ENCODE results near the gene ENPEP.
"Not testable (repeated sequence)": the region's sequence is repeated elsewhere in the genome, so short reads cannot be mapped to it uniquely, and the experiment has no call there.

Gene ENPEP, protein sequence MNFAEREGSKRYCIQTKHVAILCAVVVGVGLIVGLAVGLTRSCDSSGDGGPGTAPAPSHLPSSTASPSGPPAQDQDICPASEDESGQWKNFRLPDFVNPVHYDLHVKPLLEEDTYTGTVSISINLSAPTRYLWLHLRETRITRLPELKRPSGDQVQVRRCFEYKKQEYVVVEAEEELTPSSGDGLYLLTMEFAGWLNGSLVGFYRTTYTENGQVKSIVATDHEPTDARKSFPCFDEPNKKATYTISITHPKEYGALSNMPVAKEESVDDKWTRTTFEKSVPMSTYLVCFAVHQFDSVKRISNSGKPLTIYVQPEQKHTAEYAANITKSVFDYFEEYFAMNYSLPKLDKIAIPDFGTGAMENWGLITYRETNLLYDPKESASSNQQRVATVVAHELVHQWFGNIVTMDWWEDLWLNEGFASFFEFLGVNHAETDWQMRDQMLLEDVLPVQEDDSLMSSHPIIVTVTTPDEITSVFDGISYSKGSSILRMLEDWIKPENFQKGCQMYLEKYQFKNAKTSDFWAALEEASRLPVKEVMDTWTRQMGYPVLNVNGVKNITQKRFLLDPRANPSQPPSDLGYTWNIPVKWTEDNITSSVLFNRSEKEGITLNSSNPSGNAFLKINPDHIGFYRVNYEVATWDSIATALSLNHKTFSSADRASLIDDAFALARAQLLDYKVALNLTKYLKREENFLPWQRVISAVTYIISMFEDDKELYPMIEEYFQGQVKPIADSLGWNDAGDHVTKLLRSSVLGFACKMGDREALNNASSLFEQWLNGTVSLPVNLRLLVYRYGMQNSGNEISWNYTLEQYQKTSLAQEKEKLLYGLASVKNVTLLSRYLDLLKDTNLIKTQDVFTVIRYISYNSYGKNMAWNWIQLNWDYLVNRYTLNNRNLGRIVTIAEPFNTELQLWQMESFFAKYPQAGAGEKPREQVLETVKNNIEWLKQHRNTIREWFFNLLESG

DNA sequence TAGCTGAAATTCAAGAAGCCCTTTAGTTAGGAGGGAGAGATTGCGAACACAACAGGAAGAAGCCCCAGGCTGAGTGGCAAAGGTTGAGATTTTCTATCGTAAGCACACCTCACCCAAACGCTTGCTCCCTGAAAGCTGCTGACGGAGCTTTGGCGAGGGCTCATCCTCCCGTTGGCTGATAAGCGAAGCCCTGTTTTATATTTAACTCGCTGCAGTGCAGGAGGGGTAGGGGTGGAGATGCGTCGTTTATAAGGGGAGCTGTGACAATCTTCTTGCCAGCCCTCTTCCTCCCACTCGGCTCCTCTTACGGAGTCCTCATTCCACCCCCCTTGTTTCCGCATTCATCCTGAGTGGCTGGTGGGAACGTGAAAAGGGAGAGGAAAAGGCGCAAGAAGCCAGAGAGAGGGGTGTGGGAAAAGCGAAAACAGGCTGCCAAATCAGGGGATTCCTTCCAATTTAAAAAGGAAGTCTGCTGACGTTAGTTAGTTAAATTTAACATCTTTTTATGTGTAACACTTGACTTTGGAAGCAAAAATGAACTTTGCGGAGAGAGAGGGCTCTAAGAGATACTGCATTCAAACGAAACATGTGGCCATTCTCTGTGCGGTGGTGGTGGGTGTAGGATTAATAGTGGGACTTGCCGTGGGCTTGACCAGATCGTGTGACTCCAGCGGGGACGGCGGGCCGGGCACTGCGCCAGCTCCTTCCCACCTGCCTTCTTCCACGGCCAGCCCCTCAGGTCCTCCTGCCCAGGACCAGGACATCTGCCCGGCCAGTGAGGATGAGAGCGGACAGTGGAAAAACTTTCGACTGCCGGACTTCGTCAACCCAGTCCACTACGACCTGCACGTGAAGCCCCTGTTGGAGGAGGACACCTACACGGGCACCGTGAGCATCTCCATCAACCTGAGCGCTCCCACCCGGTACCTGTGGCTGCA is at the start of gene ENPEP:
Gene ENPEP, plus strand, starts transcription at position 275 of the 938 bp plus-strand sequence. Its CDS starts 260 bp downstream, at position 535.
- no peak for DNase-seq (ENCODE audit: low read depth in 2 of 3, low spot score in 2 of 3)

DNA sequence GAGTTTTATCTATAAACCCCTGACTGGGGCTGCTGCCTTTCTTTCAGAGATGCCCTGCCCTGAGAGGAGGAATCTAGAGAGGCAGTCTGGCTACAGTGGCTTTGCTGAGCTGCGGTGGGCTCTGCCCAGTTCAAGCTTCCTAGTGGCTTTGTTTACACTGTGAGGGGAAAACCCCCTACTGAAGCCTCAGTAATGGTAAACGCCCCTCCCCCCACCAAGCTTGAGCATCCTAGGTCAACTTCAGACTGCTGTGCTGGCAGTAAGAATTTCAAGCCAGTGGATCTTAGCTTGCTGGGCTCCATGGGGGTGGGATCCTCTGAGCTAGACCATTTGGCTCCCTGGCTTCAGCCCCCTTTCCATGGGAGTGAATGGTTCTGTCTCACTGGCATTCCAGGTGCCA is 44.1 kb upstream of the ENPEP start:
- DNase-seq (ENCODE audit: low read depth in 2 of 3, low spot score in 2 of 3): not testable (repeated sequence)

DNA sequence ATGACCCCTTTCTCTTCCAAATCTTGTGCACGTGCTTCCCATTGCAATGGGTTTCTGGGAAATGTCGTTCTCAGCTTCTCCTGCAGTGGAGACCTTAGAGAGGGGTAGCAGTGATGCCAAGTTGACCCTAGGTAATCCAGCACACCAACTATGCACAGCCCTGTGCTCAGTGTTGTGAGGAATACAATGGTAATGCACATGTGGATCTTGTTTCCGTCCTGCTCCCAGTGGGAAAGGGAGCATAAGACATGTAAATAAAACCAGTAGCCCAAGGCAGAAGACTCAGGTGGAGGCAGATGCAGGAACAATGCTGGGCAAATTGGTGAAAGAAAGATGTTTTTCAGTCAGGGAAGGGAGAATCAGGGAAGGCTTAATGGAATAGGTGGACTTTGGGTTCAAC is 38.7 kb upstream of the ENPEP start:
- not testable (repeated sequence) for DNase-seq (ENCODE audit: low read depth in 2 of 3, low spot score in 2 of 3)

DNA sequence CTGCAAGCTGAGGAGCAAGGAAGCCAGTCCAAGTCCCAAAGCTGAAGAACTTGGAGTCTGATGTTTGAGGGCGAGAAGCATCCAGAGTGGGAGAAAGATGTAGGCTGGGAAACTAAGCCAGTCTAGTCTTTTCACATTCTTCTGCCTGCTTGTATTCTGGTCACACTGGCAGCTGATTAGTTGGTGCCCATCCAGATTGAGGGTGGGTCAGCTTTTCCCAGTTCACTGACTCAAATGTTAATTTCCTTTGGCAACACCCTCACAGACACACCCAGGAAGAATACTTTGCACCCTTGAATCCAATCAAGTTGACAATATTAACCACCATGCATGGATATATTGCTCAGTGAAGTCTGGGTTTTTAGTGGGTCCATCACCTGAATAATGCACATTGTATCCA is 36.7 kb upstream of the ENPEP start:
- not testable (repeated sequence) for DNase-seq (ENCODE audit: low read depth in 2 of 3, low spot score in 2 of 3)

DNA sequence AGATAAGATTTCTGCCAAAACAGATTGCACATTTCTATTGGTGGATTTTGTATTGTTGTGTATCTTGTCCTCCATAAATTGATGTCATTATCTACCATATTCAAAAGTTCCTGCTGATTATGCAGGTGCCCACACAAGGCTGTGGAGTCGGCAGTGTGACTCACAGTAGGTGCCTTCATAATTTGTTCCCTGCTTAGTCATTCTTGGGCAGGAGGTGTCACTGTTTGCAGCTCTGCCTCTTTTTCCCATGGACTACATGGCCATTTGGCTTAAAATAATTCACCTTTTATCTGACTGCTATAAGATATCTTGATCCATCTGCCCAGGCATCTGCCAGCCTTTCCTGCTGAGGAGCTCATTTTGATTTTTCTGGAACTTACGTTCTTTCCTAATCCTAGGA is 33.6 kb upstream of the ENPEP start:
- DNase-seq (ENCODE audit: low read depth in 2 of 3, low spot score in 2 of 3): no peak

DNA sequence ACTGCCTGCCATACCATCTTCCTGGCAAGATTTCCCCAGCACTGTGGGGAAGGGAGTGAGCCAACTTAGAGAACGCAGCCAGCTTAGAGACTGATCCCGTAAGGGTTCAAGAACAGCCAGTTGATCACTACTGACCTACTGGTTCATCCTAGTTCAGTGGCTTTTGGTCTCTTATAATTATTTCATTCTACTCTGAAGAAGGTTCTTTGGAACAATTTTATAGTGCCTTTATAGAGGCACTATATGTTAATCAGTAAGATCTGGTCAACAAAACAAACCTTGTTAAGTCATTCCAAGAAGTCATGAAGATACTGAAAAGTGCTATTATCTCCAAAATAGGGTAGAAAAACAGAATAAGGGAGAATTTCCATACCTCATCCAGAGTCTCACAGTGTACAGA is 33.2 kb upstream of the ENPEP start:
- no peak for DNase-seq (ENCODE audit: low read depth in 2 of 3, low spot score in 2 of 3)

DNA sequence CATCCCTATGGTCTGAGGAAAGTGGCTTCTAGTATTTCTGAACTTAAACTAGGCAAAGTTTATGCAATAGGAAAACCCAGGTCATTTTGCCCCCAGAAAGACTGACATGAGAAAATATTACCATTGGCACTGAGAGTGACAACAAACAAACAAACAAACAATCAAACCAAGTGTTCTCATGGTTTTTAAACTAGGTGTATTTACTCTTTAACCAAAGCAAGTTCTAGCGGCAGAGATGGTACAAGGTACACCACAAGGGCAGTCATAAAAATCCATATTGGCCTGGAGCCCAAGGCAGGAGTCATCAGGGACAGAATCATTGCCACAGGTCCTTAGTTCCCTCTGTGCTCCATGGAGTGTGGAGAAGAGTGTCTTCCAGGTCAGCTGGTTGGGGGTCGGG is 26.0 kb upstream of the ENPEP start:
- no peak for DNase-seq (ENCODE audit: low read depth in 2 of 3, low spot score in 2 of 3)

DNA sequence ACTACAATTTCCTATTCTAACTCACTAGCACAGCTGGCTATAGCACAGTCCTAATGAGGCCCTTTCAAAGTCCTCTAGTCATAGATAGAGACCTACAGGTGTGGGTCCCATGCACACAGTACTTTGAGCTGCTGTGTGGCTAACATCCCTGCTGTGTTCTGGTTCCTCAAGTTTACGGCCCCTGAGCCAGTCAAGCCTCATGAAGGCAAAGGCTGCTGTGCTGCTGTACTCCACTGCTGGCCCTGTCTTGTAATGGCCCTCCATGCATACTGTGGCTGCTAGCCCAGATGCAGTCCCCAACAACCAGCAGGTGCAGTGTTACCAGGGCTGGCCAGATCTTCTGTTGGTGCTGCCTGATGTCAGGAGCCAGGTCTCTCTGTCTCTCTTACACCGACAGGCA is 23.4 kb upstream of the ENPEP start:
- no peak for DNase-seq (ENCODE audit: low read depth in 2 of 3, low spot score in 2 of 3)

DNA sequence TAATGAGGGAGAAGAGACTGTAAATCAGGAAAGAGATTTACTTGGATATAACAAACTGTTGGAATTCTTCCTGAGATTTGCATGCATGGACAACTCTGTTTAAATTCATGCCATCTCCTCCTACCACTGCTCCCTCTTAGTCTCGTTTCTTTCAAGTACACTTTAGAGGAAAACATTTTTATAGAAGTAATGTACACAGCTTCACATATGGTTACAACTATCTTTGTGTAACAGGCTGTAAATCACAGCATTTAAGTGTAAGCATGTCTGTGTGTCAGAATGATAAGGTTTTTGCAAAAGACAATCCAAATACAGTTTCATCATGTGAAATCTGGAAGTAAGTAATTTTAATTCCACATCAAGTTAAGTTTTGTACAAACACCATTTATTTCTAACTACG is 21.5 kb upstream of the ENPEP start:
- DNase-seq (ENCODE audit: low read depth in 2 of 3, low spot score in 2 of 3): no peak

DNA sequence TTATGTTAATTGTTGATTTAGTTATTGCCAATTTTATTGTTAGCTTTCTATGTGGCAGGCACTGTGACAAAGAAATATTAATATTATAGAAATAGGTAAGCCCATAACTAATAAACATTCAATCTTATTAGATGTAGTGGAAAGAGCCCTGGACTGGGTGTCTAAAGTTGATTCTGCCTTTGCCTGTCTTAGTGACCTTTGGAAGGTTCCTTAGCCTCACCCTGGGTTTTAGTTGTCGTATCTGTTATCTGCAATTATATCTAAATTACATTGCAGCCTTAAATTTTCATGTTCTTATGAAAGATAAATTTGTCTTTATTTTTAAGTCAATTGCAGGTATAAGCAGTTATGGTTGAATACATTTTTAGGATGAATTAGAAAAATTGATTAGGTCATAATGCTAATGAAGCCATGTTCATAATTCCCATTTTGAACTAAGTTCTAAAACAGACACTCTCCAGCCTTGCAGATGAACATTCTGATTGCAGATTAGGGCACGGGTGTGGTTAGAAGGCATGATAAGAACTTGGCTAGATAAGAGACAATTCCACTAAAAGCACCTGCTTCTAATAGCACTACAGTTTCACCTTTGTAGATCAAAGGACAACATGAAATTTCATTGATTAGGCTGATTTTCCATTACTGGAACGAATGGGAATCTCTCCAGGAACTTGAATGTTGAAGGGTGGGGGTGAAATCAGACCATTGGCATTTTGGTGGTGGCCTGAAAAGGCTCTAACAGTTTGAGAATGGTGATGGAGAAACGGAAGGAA is 17.3 kb upstream of the ENPEP start:
- no peak for DNase-seq (ENCODE audit: low read depth in 2 of 3, low spot score in 2 of 3)

DNA sequence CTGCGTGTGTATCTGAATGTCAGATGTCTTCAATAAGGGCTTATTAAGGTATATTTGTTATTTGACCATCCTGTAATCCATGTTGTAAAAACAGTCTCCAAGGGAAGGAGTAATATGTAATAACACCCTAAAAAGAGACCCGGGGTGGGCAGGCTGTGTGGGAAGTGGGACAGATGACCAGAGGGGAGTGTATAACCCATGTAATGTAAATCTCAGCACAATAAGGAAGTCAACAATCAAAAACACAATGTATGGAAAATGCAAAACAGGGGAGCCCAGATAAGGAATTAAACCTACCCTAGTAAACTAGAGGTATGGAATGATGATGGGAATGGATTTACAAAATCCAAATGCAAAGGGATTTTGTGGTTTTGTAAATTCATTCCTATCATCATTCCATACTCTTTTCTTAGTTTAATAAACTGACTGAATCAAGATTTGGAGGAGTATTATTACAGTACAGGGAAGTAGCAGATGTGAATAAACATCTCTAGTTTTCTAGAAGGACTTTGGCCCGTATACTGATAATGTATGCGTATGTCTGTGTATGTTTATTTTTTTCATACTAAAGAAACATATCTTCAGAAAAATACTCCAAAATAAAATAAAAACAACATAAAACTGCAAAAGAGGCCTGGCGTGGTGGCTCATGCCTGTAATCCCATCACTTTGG is 15.7 kb upstream of the ENPEP start:
- DNase-seq (ENCODE audit: low read depth in 2 of 3, low spot score in 2 of 3): no peak

DNA sequence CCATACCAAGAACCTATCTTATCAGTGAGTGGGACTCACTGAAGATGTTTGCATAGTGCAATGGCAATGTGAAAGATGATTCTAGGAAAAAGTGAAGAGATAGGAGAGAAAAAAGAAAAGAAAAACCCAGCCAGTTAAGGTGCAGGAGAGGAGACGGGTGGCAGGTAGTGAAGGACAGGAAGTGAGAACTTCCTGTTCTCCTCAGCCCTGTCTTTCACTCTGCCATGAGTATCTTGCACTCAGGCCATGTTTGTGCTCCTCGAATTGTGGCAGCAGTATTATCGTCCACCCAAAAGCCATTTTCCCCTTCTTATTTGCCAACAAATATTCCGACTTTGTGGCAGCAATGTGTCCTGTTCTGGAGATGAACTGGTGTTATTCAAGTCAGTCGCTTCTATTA is 8.6 kb upstream of the ENPEP start:
- no peak for DNase-seq (ENCODE audit: low read depth in 2 of 3, low spot score in 2 of 3)

DNA sequence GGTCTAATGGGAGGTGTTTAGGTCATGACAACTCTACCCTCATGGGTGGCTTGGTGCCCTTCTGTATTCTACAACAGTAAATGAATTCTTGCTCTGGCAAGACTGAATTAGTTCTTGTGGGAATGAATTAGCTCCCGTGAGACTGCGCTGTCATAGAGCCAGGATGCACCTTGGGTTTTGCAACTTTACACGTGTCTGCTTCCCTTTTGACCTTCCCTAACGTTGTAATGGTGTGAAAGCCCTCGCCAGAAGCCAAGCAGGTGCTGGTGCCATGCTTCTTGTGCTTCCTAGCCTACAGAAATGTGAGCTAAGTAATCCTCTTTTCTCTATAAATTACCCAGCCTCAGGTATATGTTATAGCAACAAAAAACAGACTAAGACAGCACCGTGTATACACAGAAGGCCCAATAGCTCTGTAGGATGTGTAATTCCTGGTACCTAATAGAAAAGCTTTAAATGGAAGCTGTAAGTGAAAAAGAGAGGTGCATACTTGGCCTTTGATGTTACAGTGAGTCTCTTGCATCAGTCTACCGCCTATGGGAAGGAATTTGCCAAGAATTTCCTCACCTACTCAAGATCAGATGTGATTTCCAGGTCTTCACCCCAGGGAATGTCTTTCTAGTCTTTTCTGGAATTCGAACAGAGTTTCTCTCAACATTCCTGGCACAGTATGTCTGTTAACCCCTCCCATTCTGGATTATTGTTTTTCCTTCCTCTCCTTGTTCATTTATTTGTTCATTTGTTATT is 3.2 kb upstream of the ENPEP start:
- DNase-seq (ENCODE audit: low read depth in 2 of 3, low spot score in 2 of 3): no peak

DNA sequence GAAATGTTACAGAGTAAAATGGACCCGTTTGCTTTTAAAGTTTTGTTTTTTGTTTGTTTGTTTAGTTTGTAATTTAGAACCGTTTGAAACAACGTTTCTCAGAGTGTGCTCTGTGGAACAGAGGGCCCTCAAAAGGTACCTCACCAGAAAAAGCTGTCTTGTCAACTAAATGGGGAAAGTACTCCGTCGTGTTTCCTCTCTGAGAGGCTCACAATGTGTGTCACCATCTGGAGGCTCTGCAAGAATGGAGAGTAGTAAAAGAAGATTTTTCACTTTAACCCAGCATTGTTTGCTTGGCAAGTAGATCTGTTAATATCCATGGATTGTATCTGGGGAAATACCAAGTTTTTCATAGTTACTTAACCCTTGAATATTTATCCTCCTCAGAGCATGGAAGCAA is 1.5 kb upstream of the ENPEP start:
- no peak for DNase-seq (ENCODE audit: low read depth in 2 of 3, low spot score in 2 of 3)

DNA sequence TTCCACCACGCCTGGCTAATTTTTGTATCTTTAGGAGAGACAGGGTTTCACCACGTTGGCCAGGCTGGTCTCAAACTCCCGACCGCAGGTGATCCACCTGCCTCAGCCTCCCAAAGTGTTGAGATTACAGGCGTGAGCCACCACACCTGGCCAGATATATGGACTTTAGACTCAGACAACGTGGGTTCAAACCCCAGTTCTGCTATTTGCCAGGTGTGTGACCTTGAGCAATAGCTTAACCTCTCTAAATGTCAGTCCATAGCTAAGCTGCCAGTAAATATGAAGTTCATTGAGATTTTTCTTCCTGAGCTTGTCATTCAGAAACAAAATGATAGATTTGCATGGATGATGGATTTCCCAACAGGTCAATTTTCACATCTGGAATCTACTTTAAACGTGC is 875 bp upstream of the ENPEP start:
- not testable (repeated sequence) for DNase-seq (ENCODE audit: low read depth in 2 of 3, low spot score in 2 of 3)

DNA sequence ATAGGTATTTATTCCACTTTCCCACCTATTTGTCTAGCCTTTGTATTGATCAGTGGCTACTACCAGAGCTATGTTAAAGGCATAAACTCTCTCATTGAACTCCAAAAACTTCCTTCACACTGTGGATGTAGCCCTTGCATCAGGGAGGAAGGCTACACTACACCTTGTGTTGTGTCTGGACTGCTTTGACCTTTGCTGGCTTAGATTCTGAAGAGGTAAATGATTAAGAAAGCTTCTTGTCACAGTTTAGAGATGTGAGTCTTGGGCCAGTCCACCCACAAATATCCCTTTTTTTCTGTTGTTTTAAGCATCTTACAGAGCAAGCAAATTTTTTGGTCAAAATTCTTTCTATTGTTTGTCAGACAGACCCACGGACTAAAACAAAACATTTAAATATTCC is 1.9 kb downstream of the ENPEP start:
- no peak for DNase-seq (ENCODE audit: low read depth in 2 of 3, low spot score in 2 of 3)

DNA sequence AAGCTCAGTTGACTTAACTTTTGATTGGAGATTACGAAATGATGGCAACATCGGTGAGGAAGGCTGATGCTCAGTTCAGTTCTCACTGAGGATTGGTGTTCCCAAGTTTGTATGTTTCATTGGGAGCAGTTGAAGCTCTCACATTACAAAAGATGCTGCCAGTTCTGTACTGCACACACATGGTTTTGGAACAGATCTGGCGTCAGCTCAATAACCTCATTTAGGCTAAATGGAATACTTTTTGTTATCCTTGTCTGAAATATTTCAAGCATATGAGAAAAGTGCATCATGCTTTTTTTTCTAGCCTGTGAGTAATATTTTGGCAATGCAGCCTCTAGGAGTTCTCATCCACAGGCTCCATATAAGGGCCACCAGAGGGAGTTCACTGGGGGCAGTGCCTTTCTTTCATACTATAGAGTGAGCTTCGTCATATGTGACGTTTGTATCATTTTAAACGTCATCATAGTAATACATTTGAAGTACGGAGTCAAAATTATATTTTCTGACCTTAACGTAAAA is 4.1 kb downstream of the ENPEP start:
- no peak for DNase-seq (ENCODE audit: low read depth in 2 of 3, low spot score in 2 of 3)

DNA sequence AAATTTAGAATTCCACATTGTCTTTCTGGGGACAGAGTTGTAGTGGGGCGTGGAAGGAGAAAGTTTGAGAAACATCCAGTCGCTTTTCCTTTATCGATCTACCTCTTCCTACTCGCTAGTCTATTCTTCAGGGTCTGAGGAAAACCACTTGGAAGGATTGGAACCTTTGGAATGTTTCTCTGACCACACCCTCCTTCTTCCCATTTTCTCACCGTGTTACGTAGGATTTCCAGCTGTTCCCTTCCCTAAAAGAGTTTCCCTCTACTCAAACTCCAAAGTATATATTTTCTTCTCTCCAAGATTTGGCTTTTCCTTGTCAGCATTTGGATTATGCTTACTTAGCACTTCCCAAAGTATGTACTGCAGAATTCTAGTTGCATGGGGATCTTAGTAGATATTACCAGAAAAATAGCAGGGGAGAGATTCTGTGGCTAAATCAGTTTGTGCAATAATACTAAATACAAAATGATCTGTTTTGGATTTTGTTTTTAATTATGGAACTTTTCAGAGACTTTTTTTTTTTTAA is 4.9 kb downstream of the ENPEP start:
- no peak for DNase-seq (ENCODE audit: low read depth in 2 of 3, low spot score in 2 of 3)

DNA sequence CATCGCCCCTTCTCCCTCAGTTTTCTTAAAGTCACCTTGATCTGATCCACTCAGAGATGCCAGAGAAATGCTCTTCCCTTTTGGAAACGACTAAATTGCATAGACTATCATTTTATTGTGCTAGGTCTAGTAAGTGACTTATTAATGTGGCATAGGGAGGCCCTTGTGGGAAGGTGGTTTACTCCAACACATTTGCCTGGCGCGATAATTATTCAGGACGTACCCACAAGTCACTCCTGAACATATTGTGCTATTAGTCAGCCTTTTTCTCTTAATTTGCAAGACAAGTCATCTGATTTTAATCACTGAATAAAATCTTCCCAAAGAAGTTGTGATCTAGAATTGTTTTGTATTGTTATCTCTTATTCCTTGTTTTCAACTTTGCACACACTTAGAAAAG is 7.6 kb downstream of the ENPEP start:
- no peak for DNase-seq (ENCODE audit: low read depth in 2 of 3, low spot score in 2 of 3)

All from activated CD8-positive, alpha-beta memory T cell treated with anti-CD3 and anti-CD28 coated beads for 48 hours (primary cell).